NCI-H2196 (cell line): ENCODE results near the gene KRTAP5-4.
"Not testable (repeated sequence)": the region's sequence is repeated elsewhere in the genome, so short reads cannot be mapped to it uniquely, and the experiment has no call there.

Experiments used
- DNase-seq: peaks from one replicate; lab custom pipeline; 2025; ENCODE audit not compliant: unreplicated experiment; lab: John Stamatoyannopoulos, UW

The KRTAP5-4 gene

GRCh38 chr11:1622086-1622485 is at the start of gene KRTAP5-4:
KRTAP5-4 (minus strand) TSS chr11:1622138; CDS start chr11:1622093, 45 bp downstream.
- no peak for DNase-seq

- DNase-seq = no peak
Observed at GRCh38 chr11:1671658-1672057, 49.7 kb upstream of the KRTAP5-4 start.

GRCh38 chr11:1670905-1671371 is 49.0 kb upstream of the KRTAP5-4 start:
- DNase-seq = no peak

GRCh38 chr11:1670457-1670856 is 48.5 kb upstream of the KRTAP5-4 start:
- DNase-seq = not testable (repeated sequence)

- DNase-seq = no peak
Observed at GRCh38 chr11:1669546-1670218, 47.7 kb upstream of the KRTAP5-4 start.

- DNase-seq = no peak
Observed at GRCh38 chr11:1668911-1669473, 47.1 kb upstream of the KRTAP5-4 start.

GRCh38 chr11:1667906-1668305 is 46.0 kb upstream of the KRTAP5-4 start:
- no peak for DNase-seq

GRCh38 chr11:1667121-1667850 is 45.3 kb upstream of the KRTAP5-4 start:
- no peak for DNase-seq

- DNase-seq = no peak
Observed at GRCh38 chr11:1665313-1665712, 43.4 kb upstream of the KRTAP5-4 start.

- DNase-seq = not testable (repeated sequence)
Observed at GRCh38 chr11:1662699-1663283, 40.9 kb upstream of the KRTAP5-4 start.

GRCh38 chr11:1661454-1662269 is 39.7 kb upstream of the KRTAP5-4 start:
- DNase-seq = not testable (repeated sequence)

GRCh38 chr11:1660111-1660867 is 38.4 kb upstream of the KRTAP5-4 start:
- no peak for DNase-seq

GRCh38 chr11:1659506-1659905 is 37.6 kb upstream of the KRTAP5-4 start:
- DNase-seq = no peak

- no peak for DNase-seq
Observed at GRCh38 chr11:1656670-1657069, 34.7 kb upstream of the KRTAP5-4 start.

GRCh38 chr11:1656061-1656441 is 34.1 kb upstream of the KRTAP5-4 start:
- DNase-seq = no peak

GRCh38 chr11:1655168-1656060 is 33.5 kb upstream of the KRTAP5-4 start:
- DNase-seq = no peak

GRCh38 chr11:1654388-1655167 is 32.6 kb upstream of the KRTAP5-4 start:
- no peak for DNase-seq
